Measurements from ENCODE around the gene JAKMIP1. TPM values are rescaled to one million over a fixed set of nuclear protein-coding genes. Genes with fewer than 3 reads are reported as not detected.

Gene JAKMIP1
- total and polyA plus RNA-seq, 2 of the 13 experiments (the other 11 are each of a cell fraction or from before 2014, with no cell fraction given) = not detected

DNA sequence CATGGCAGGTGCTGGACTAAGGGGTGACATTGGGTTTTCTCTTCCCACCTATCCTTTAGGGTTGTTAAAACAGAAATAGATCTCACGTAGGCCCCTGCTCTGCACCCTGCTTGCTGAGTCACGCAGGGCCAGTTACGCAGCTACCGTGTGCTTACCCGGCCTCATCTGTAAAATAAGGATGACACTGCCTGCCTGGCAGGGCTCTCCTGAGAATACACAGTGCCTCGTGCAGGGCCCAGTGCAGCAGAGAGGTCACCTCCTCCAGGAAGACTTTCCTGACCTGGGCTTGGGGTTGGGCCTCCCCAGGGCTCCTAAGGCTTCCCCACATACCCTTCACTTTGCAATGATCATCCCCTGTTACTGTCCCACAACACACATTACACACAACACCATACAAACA, 33.6 kb upstream of the JAKMIP1 start (continued):
- TF ChIP-seq, protein P1, sequence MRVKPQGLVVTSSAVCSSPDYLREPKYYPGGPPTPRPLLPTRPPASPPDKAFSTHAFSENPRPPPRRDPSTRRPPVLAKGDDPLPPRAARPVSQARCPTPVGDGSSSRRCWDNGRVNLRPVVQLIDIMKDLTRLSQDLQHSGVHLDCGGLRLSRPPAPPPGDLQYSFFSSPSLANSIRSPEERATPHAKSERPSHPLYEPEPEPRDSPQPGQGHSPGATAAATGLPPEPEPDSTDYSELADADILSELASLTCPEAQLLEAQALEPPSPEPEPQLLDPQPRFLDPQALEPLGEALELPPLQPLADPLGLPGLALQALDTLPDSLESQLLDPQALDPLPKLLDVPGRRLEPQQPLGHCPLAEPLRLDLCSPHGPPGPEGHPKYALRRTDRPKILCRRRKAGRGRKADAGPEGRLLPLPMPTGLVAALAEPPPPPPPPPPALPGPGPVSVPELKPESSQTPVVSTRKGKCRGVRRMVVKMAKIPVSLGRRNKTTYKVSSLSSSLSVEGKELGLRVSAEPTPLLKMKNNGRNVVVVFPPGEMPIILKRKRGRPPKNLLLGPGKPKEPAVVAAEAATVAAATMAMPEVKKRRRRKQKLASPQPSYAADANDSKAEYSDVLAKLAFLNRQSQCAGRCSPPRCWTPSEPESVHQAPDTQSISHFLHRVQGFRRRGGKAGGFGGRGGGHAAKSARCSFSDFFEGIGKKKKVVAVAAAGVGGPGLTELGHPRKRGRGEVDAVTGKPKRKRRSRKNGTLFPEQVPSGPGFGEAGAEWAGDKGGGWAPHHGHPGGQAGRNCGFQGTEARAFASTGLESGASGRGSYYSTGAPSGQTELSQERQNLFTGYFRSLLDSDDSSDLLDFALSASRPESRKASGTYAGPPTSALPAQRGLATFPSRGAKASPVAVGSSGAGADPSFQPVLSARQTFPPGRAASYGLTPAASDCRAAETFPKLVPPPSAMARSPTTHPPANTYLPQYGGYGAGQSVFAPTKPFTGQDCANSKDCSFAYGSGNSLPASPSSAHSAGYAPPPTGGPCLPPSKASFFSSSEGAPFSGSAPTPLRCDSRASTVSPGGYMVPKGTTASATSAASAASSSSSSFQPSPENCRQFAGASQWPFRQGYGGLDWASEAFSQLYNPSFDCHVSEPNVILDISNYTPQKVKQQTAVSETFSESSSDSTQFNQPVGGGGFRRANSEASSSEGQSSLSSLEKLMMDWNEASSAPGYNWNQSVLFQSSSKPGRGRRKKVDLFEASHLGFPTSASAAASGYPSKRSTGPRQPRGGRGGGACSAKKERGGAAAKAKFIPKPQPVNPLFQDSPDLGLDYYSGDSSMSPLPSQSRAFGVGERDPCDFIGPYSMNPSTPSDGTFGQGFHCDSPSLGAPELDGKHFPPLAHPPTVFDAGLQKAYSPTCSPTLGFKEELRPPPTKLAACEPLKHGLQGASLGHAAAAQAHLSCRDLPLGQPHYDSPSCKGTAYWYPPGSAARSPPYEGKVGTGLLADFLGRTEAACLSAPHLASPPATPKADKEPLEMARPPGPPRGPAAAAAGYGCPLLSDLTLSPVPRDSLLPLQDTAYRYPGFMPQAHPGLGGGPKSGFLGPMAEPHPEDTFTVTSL (CRISPR knock-in tag; IDR thresholded peaks at IDR 0.05; ENCODE audit: borderline replicate concordance) = no peak
- TF ChIP-seq ZNF234 (CRISPR knock-in tag; conservative IDR thresholded peaks at IDR 0.05) (no peak), KDM4B (CRISPR knock-in tag; IDR thresholded peaks at IDR 0.05) (no peak), MED13 (CRISPR knock-in tag; IDR thresholded peaks at IDR 0.05) (no peak), ZNF136 (CRISPR knock-in tag; IDR thresholded peaks at IDR 0.05; ENCODE audit: low read depth) (no peak)

DNA sequence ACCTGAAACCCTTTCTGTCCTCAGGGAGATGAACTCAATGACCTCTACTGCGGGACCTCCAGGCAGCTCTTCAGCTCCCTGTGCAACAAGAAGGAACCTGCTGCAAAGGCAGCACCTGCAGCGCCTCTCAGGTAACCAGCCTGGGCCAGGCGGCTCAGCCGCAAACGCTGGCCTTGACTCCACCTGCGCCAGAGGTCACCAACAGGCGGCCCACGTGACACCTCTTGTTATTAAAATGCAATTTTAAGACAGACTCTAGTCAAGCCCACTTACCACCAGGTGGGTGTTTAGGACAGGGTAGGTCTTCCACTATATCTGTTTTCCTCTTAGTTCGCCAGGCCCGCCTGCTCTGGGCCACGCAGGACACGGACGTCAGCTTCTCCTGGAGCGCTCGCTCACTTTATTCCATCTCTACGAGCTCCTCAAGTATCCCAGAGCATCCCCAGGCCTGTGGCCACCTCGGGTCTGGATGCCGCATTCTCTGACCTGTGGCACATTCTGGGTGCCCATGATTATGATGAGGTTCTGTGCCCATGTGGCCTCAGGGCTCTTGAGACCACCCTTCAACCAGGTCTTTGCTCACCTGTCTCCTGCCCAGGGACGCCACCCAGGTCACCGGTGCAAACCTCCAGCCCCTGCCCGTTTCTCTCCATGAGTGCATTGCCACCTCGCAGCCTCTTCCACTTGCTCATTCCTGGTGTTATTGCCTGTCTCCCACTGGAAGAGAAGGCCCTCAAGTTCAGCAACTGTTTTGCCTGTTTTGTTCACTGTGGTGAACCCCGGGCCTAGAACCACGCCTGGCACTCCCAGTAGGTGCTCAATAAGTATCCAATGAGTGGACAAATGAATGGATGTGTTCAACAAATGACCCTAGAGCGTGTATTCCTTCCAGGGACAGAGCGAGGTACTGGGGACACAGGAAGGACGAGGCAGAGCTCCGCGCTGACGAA, 32.8 kb upstream of the JAKMIP1 start:
- DNase-seq (ENCODE audit: low spot score) (no peak), ATAC-seq (no peak), FAIRE-seq (no peak)
- H3K9ac ChIP-seq (ENCODE audit: insufficient read depth, low read depth, low read length) = no peak overlapping the region
- H3K27me3 ChIP-seq (ENCODE audit: control insufficient read depth in 1 of 2, insufficient read depth in 2 of 2, low read length in 2 of 2) = peaks cover 1 to 16% of the 10 kb centered on the region in 2 experiments; a peak in 3 of 5 replicates
- no peak overlapping the region for H3K27ac ChIP-seq (ENCODE audit: extremely low read length, insufficient read depth, low read length)
- H4K20me1 ChIP-seq (ENCODE audit: insufficient read depth, low read length) = no peaks in the 10 kb centered on the region
- no TSS peak for BruUV-seq (replicated peaks)
- no peak overlapping the region for H3K4me2 ChIP-seq (ENCODE audit: low read depth, low read length)
- H2AFZ ChIP-seq (ENCODE audit: low read length) = no peak overlapping the region
- intact Hi-C loops (cut with micrococcal nuclease; ENCODE audit: unreplicated experiment) = no loop called here
- H3K79me2 ChIP-seq (ENCODE audit: insufficient read depth, low read length) = no peaks in the 10 kb centered on the region
- TF ChIP-seq NONO (IDR thresholded peaks at IDR 0.05) (no peak), NONO (CRISPR knock-in tag; conservative IDR thresholded peaks at IDR 0.05) (no peak), RNF2 (conservative IDR thresholded peaks at IDR 0.05; ENCODE audit: low read depth) (no peak)
- H3K4me1 ChIP-seq (ENCODE audit: insufficient read depth, low read length) = no peaks in the 10 kb centered on the region
- no peaks in the 10 kb centered on the region for H3K36me3 ChIP-seq (replicated peaks in 1 of 2; ENCODE audit: control insufficient read depth in 1 of 2, insufficient read depth in 2 of 2, low read length in 2 of 2)
- ChIA-PET CTCF (ENCODE audit: low intra/inter-chr PET ratio, low total read pairs) (no interaction called here), POLR2A (no interaction called here)
- WGBS (ENCODE audit: low lambda C conversion rate) = 40% methylated on average over 23 of the region's 30 CpGs
- no peak overlapping the region for H3K4me3 ChIP-seq (replicated peaks in 1 of 3; ENCODE audit: insufficient read depth in 1 of 3, low read depth in 2 of 3, low read length in 3 of 3)
- H3K9me3 ChIP-seq (ENCODE audit: low read length) = no peaks in the 10 kb centered on the region
- in situ Hi-C loops (cut with HindIII; ENCODE audit: extremely low pct_ligation_motif_present, low pct_unique_long_range_greater_than_20kb) = loop anchor here (25.0 kb wide), 1 partner anchor 329 kb away; no protein-coding TSS in a partner anchor
